ENCODE results near the gene SYT1. TPM values are rescaled to one million over a fixed set of nuclear protein-coding genes. Genes with fewer than 3 reads are reported as not detected.

Gene SYT1
- total and polyA plus RNA-seq, 2 experiments from 2014 or later = 48.7 to 51.7 TPM

DNA sequence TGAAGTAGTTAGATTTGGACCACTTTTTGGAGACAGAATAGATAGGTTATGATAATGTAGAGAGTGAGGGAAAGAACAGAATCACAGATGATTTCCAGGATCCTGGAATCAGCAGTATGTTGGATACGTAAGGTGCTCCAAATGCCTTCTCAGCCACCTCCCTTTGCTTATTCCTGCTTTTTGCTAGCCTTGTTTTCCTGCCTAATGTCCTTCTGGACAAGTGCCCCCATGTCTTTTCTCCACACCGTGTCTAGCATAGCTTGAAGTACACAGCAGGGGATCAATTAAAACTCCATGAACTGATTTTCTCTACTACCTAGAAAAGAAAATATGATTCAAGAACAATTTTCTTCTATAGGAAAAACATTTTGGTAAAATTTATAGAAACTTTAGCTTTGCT lies 144.0 kb downstream of the SYT1 start:
- H3K27ac Mint-ChIP-seq = no peak overlapping the region
- no peaks in the 10 kb centered on the region for H3K4me1 ChIP-seq (ENCODE audit: insufficient read depth)
- H3K79me2 ChIP-seq (replicated peaks; ENCODE audit: insufficient read depth) = peaks cover 4% of the 10 kb centered on the region; the same call in 1 of the 2 replicates
- H3K4me3 Mint-ChIP-seq = no peak overlapping the region
- no peaks in the 10 kb centered on the region for H3F3A ChIP-seq (replicated peaks; ENCODE audit: low read depth)
- H3K27me3 ChIP-seq (ENCODE audit: insufficient read depth) = no peaks in the 10 kb centered on the region
- H4K20me1 ChIP-seq (replicated peaks; ENCODE audit: insufficient read depth) = peaks cover 13% of the 10 kb centered on the region; the same call in 1 of the 2 replicates
- H3K27me3 Mint-ChIP-seq (ENCODE audit: insufficient read depth, low read depth, poor library complexity) = no peaks in the 10 kb centered on the region
- H3K9me3 Mint-ChIP-seq = no peaks in the 10 kb centered on the region
- no peaks in the 10 kb centered on the region for H3K9me2 ChIP-seq (ENCODE audit: insufficient read depth)
- no peak overlapping the region for H3K4me3 ChIP-seq
- TF ChIP-seq STAT1 (IDR thresholded peaks at IDR 0.05; ENCODE audit: unreplicated experiment) = no peak
- TF ChIP-seq, protein P1, sequence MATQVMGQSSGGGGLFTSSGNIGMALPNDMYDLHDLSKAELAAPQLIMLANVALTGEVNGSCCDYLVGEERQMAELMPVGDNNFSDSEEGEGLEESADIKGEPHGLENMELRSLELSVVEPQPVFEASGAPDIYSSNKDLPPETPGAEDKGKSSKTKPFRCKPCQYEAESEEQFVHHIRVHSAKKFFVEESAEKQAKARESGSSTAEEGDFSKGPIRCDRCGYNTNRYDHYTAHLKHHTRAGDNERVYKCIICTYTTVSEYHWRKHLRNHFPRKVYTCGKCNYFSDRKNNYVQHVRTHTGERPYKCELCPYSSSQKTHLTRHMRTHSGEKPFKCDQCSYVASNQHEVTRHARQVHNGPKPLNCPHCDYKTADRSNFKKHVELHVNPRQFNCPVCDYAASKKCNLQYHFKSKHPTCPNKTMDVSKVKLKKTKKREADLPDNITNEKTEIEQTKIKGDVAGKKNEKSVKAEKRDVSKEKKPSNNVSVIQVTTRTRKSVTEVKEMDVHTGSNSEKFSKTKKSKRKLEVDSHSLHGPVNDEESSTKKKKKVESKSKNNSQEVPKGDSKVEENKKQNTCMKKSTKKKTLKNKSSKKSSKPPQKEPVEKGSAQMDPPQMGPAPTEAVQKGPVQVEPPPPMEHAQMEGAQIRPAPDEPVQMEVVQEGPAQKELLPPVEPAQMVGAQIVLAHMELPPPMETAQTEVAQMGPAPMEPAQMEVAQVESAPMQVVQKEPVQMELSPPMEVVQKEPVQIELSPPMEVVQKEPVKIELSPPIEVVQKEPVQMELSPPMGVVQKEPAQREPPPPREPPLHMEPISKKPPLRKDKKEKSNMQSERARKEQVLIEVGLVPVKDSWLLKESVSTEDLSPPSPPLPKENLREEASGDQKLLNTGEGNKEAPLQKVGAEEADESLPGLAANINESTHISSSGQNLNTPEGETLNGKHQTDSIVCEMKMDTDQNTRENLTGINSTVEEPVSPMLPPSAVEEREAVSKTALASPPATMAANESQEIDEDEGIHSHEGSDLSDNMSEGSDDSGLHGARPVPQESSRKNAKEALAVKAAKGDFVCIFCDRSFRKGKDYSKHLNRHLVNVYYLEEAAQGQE (IDR thresholded peaks at IDR 0.05; ENCODE audit: unreplicated experiment) = no peak
- TF ChIP-seq, protein P2, sequence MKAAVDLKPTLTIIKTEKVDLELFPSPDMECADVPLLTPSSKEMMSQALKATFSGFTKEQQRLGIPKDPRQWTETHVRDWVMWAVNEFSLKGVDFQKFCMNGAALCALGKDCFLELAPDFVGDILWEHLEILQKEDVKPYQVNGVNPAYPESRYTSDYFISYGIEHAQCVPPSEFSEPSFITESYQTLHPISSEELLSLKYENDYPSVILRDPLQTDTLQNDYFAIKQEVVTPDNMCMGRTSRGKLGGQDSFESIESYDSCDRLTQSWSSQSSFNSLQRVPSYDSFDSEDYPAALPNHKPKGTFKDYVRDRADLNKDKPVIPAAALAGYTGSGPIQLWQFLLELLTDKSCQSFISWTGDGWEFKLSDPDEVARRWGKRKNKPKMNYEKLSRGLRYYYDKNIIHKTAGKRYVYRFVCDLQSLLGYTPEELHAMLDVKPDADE (IDR thresholded peaks at IDR 0.05) = no peak
- no peak for TF ChIP-seq JUNB (IDR thresholded peaks at IDR 0.05; ENCODE audit: unreplicated experiment)
- TF ChIP-seq ZNF114 (CRISPR knock-in tag; IDR thresholded peaks at IDR 0.05) = no peak
- TF ChIP-seq, protein P3, sequence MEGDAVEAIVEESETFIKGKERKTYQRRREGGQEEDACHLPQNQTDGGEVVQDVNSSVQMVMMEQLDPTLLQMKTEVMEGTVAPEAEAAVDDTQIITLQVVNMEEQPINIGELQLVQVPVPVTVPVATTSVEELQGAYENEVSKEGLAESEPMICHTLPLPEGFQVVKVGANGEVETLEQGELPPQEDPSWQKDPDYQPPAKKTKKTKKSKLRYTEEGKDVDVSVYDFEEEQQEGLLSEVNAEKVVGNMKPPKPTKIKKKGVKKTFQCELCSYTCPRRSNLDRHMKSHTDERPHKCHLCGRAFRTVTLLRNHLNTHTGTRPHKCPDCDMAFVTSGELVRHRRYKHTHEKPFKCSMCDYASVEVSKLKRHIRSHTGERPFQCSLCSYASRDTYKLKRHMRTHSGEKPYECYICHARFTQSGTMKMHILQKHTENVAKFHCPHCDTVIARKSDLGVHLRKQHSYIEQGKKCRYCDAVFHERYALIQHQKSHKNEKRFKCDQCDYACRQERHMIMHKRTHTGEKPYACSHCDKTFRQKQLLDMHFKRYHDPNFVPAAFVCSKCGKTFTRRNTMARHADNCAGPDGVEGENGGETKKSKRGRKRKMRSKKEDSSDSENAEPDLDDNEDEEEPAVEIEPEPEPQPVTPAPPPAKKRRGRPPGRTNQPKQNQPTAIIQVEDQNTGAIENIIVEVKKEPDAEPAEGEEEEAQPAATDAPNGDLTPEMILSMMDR (conservative IDR thresholded peaks at IDR 0.05; ENCODE audit: low read depth in 2 of 2) = no peak
- TF ChIP-seq EZH2phosphoT487 (IDR thresholded peaks at IDR 0.05; ENCODE audit: unreplicated experiment) = no peak
- H3K4me1 Mint-ChIP-seq = no peaks in the 10 kb centered on the region
- H3K4me2 ChIP-seq = no peak overlapping the region
- DNase-seq (ENCODE audit: low spot score) (no peak), ATAC-seq (no peak)
- no peaks in the 10 kb centered on the region for H3K36me3 ChIP-seq (ENCODE audit: insufficient read depth)
- H3K36me3 Mint-ChIP-seq (ENCODE audit: low read depth) = no peaks in the 10 kb centered on the region
- no peak overlapping the region for H3K27ac ChIP-seq (ENCODE audit: low read depth)
- H2AFZ ChIP-seq = no peak overlapping the region

DNA sequence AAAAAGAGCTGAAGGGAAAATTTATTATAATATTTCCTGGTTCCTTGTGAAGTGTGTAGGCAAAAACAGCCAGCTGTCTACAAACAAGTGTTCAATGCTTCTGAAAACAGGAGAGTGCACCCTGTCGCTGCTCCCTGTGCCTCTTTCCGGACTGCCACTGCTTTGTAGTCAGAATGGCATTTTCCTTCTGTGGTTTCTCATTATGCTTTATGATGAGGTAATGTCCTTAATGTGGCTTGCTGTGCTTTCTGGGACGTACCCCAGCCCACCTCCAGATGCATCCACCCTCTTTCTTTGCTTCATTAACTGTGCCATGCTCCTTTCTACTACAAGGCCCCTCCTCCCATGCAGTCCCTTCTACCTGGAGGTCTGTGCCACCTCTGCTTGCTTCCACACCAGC lies 148.1 kb downstream of the SYT1 start:
- Histone ChIP-seq H3K4me3 (no peak overlapping the region), H3K27ac (ENCODE audit: low read depth) (no peak overlapping the region), H3K4me1 (ENCODE audit: insufficient read depth) (no peaks in the 10 kb centered on the region), H3F3A (replicated peaks; ENCODE audit: low read depth) (no peaks in the 10 kb centered on the region), H3K9me2 (ENCODE audit: insufficient read depth) (no peaks in the 10 kb centered on the region), H3K36me3 (ENCODE audit: insufficient read depth) (no peaks in the 10 kb centered on the region), H3K4me2 (no peak overlapping the region), H4K20me1 (replicated peaks; ENCODE audit: insufficient read depth) (peaks cover 9% of the 10 kb centered on the region; the same call in 1 of the 2 replicates), H3K79me2 (replicated peaks; ENCODE audit: insufficient read depth) (0 out of 2 replicates have a peak, but pooled peaks cover 4% of the 10 kb centered on the region), H2AFZ (no peak overlapping the region), H3K27me3 (ENCODE audit: insufficient read depth) (no peaks in the 10 kb centered on the region)
- no peak for ATAC-seq
- Mint-ChIP-seq H3K36me3 (ENCODE audit: low read depth) (peaks cover 5% of the 10 kb centered on the region), H3K4me3 (no peak overlapping the region), H3K9me3 (no peaks in the 10 kb centered on the region; the same call in 2 of the 3 replicates), H3K4me1 (no peaks in the 10 kb centered on the region), H3K27ac (no peak overlapping the region), H3K27me3 (ENCODE audit: insufficient read depth, low read depth, poor library complexity) (no peaks in the 10 kb centered on the region)
- DNase-seq (ENCODE audit: low spot score) = no peak
- TF ChIP-seq ZNF331 (CRISPR knock-in tag; IDR thresholded peaks at IDR 0.05; ENCODE audit: low read depth) = no peak
- no peak for TF ChIP-seq NANOG (IDR thresholded peaks at IDR 0.05; ENCODE audit: borderline replicate concordance)
- TF ChIP-seq CREB1 (CRISPR knock-in tag; IDR thresholded peaks at IDR 0.05; ENCODE audit: low read depth) = no peak
- TF ChIP-seq ZNF114 (CRISPR knock-in tag; IDR thresholded peaks at IDR 0.05) = no peak
- no peak for TF ChIP-seq EZH2 (IDR thresholded peaks at IDR 0.05; ENCODE audit: low read depth, unreplicated experiment)
- TF ChIP-seq, protein P1 (IDR thresholded peaks at IDR 0.05; ENCODE audit: unreplicated experiment) = no peak
- TF ChIP-seq POLR2AphosphoS5 (IDR thresholded peaks at IDR 0.05; ENCODE audit: low read depth) = no peak
- TF ChIP-seq EZH2phosphoT487 (IDR thresholded peaks at IDR 0.05; ENCODE audit: unreplicated experiment) = no peak
